ENCODE measurements around the gene ARPC2. TPM values are rescaled to one million over a fixed set of nuclear protein-coding genes. Genes with fewer than 3 reads are reported as not detected.

Gene ARPC2
- total and polyA plus RNA-seq, 10 of the 15 experiments (the other 5 are each of a cell fraction or from before 2014, with no cell fraction given): 440 to 980 (median 709) TPM

DNA sequence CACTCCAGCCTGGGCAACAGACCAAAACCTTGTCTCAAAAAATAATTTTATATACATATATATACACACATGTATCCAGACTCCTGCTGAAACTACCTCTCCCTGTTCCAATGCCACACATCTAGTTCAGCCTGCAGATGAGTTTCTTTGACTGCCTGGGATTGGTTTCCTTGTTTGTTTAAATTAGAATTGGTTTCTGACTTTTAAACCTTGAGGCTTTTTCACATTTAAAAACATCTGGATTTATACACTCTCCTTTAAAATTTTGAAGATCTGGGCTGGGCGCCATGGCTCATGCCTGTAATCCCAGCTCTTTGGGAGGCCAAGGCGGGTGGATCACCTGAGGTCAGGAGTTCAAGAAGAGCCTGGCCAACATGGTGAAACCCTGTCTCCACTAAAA, 28.5 kb upstream of the ARPC2 start:
- Histone ChIP-seq H3K4me2 (ENCODE audit: control insufficient read depth, insufficient read depth) (no peak overlapping the region), H3K9ac (ENCODE audit: control insufficient read depth, insufficient read depth, low read length) (no peak overlapping the region), H4K20me1 (ENCODE audit: control insufficient read depth, insufficient read depth) (no peaks in the 10 kb centered on the region), H3K27ac (ENCODE audit: control insufficient read depth, insufficient read depth) (no peak overlapping the region), H3K36me3 (ENCODE audit: control insufficient read depth in 2 of 2, insufficient read depth in 2 of 2, low read length in 1 of 2) (no peaks in the 10 kb centered on the region), H3K4me3 (no peak overlapping the region), H3K27me3 (replicated peaks in 1 of 2; ENCODE audit: control insufficient read depth in 2 of 2, insufficient read depth in 2 of 2, low read length in 1 of 2) (peaks cover 0 to 1% of the 10 kb centered on the region in 2 experiments; a peak in 2 of 4 replicates), H2AFZ (ENCODE audit: control insufficient read depth, low read depth, low read length) (no peak overlapping the region), H3K4me1 (ENCODE audit: control insufficient read depth, insufficient read depth, low read length) (no peaks in the 10 kb centered on the region), H3K79me2 (ENCODE audit: control insufficient read depth, insufficient read depth, low read length) (no peaks in the 10 kb centered on the region), H3K9me3 (replicated peaks; ENCODE audit: control insufficient read depth, insufficient read depth, low read length) (no peaks in the 10 kb centered on the region; the same call in 2 of the 3 replicates)
- CTCF ChIA-PET: interaction anchor here (1.0 to 2.0 kb wide), 9 partner anchors 28 to 85 kb away, joined by 3 to 25 read pairs (median 6); partner anchors contain the start of genes AAMP, GPBAR1 and PNKD
- DNase-seq (ENCODE audit: low read depth, low spot score): no peak
- in situ Hi-C loops (cut with MboI) (loop anchor here (5.0 kb wide), 1 partner anchor 69 kb away; no protein-coding TSS in a partner anchor), intact Hi-C loops (cut with micrococcal nuclease; ENCODE audit: unreplicated experiment) (loop anchor here (5.0 to 10.0 kb wide), 3 partner anchors 54 to 166 kb away; partner anchors contain the start of genes AAMP, CATIP and PNKD)
- POLR2A ChIA-PET: no interaction called here
- RAD21 ChIA-PET (ENCODE audit: unreplicated experiment): interaction anchor here (1.1 to 1.4 kb wide), 3 partner anchors 27 to 69 kb away, joined by 3 to 4 read pairs (median 3); no protein-coding TSS in a partner anchor
- no TSS peak for BruUV-seq (replicated peaks)
- no peak for FAIRE-seq
- 57% methylated on average over 2 of the region's 2 CpGs for WGBS (ENCODE audit: insufficient coverage, insufficient replicate concordance, low lambda C conversion rate, missing lambda C conversion rate)
- SMC1A ChIA-PET (ENCODE audit: uncharacterized antibody, unreplicated experiment): interaction anchor here (1.1 to 1.9 kb wide), 5 partner anchors 11 to 82 kb away, joined by 4 to 5 read pairs (median 4); partner anchors contain the start of genes AAMP and PNKD
- ATAC-seq: no peak
- TF ChIP-seq MEF2B (IDR thresholded peaks at IDR 0.05; ENCODE audit: partially characterized antibody, poor library complexity, severe bottlenecking) (no peak), MYC (IDR thresholded peaks at IDR 0.05; ENCODE audit: insufficient read depth, insufficient read length, insufficient replicate concordance, low read length, severe bottlenecking) (no peak), KLF5 (IDR thresholded peaks at IDR 0.05; ENCODE audit: partially characterized antibody) (no peak)
- TF ChIP-seq, protein P1, sequence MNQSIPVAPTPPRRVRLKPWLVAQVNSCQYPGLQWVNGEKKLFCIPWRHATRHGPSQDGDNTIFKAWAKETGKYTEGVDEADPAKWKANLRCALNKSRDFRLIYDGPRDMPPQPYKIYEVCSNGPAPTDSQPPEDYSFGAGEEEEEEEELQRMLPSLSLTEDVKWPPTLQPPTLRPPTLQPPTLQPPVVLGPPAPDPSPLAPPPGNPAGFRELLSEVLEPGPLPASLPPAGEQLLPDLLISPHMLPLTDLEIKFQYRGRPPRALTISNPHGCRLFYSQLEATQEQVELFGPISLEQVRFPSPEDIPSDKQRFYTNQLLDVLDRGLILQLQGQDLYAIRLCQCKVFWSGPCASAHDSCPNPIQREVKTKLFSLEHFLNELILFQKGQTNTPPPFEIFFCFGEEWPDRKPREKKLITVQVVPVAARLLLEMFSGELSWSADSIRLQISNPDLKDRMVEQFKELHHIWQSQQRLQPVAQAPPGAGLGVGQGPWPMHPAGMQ (IDR thresholded peaks at IDR 0.05; ENCODE audit: borderline replicate concordance): no peak

All from GM12878 (cell line).